ENCODE results near the gene PPP1R26.

- TF ChIP-seq, protein P1, sequence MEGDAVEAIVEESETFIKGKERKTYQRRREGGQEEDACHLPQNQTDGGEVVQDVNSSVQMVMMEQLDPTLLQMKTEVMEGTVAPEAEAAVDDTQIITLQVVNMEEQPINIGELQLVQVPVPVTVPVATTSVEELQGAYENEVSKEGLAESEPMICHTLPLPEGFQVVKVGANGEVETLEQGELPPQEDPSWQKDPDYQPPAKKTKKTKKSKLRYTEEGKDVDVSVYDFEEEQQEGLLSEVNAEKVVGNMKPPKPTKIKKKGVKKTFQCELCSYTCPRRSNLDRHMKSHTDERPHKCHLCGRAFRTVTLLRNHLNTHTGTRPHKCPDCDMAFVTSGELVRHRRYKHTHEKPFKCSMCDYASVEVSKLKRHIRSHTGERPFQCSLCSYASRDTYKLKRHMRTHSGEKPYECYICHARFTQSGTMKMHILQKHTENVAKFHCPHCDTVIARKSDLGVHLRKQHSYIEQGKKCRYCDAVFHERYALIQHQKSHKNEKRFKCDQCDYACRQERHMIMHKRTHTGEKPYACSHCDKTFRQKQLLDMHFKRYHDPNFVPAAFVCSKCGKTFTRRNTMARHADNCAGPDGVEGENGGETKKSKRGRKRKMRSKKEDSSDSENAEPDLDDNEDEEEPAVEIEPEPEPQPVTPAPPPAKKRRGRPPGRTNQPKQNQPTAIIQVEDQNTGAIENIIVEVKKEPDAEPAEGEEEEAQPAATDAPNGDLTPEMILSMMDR (IDR thresholded peaks at IDR 0.05), result no peak
- TF ChIP-seq EP300 (IDR thresholded peaks at IDR 0.05) (no peak), POLR2A (IDR thresholded peaks at IDR 0.05) (no peak)
Measured at GRCh38 chr9:135522931-135523330, 43.3 kb downstream of the PPP1R26 start.

Measured in tibial nerve (tissue), 4 donors.